GM19395 (cell line): ENCODE results near the gene TMEM81.

Experiments
- ATAC-seq: cut with Tn5 transposase; IDR thresholded peaks from one replicate; pipeline ENCODE4 v1.9.1; 2021; ENCODE audit warnings: mild to moderate bottlenecking, moderate library complexity; ENCODE audit not compliant: unreplicated experiment

Gene TMEM81

DNA sequence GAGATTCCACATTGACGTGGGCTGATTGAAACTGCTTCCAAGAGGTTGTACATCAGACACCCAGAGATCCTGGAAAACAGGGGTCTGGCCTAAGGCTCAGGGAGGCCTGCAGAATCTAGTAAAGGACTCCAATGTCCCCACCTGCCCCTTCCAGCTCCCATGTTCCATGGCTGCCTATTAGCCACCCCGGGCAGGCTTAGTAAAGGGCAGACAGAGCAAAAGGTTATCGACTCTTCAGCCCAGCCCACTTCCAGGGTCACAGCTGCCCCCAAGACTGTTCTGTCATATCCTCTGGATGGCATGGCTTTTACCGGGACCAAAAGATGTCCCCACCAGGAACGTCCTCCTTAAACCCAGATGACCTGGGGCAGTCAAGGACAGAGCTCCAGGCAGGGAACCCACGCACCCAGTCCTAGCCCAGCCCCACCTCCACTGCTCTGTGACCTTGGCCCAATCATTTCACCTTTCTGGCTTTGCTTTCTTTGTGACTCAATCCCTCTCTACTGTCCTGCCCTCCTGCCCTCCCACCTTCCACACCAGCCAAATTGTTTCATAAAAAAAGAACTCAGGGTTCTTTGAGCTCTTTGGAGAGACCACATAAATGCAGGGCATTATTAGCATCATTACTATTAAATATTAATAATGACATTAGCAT is 46.0 kb downstream of the TMEM81 start:
- no peak for ATAC-seq

DNA sequence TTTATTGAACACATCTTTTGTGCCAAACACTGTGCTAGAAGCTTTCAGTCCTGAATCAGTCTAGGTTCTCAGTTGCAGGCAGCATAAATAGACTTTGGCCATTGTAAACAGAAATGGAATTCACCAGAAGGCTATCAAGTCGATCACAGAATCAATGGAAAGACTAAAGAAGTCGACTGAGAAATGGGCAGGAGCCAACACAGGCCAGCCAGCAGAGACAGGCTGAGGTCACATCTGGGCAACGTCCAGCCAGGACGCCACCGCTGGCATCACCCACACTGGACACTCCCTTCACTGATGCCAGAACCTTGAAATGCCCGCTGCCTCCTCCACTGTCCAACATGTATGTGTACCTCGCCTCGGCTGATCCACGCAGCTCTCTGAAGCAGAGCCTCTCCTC is 46.7 kb downstream of the TMEM81 start:
- no peak for ATAC-seq
